NCI-H2107 treated with DMSO at 0.1 percent for 48 hours (cell line): ENCODE data around the gene BCORL1.
A peak's percentile ranks its signal among the peaks of the same experiment; 100 is the strongest.

Source experiments
- DNase-seq: peaks from one replicate; lab custom pipeline; 2025; ENCODE audit not compliant: unreplicated experiment; lab: John Stamatoyannopoulos, UW

BCORL1 gene

GRCh38 chrX:130093271-130093670, 110.8 kb downstream of the BCORL1 start:
- DNase-seq, result no peak

GRCh38 chrX:130094696-130095095, 112.3 kb downstream of the BCORL1 start:
- no peak for DNase-seq

- no peak for DNase-seq
Observed at GRCh38 chrX:130095249-130096030, 113.0 kb downstream of the BCORL1 start.

GRCh38 chrX:130097507-130098209, 115.2 kb downstream of the BCORL1 start:
- DNase-seq, result no peak

- DNase-seq, result no peak
Observed at GRCh38 chrX:130098210-130098552, 115.7 kb downstream of the BCORL1 start.

GRCh38 chrX:130100180-130100579, 117.7 kb downstream of the BCORL1 start:
- peak; percentile 24 for DNase-seq

- DNase-seq, result no peak
Observed at GRCh38 chrX:130103605-130104004, 121.2 kb downstream of the BCORL1 start.

GRCh38 chrX:130105244-130105643, 122.8 kb downstream of the BCORL1 start:
- no peak for DNase-seq

GRCh38 chrX:130106071-130106470, 123.6 kb downstream of the BCORL1 start:
- no peak for DNase-seq
